NCI-H2196 (cell line): ENCODE data around the gene DLST.

ENCODE experiments used
- DNase-seq: peaks from one replicate; lab custom pipeline; 2025; ENCODE audit not compliant: unreplicated experiment; lab: John Stamatoyannopoulos, UW

Gene DLST

DNA sequence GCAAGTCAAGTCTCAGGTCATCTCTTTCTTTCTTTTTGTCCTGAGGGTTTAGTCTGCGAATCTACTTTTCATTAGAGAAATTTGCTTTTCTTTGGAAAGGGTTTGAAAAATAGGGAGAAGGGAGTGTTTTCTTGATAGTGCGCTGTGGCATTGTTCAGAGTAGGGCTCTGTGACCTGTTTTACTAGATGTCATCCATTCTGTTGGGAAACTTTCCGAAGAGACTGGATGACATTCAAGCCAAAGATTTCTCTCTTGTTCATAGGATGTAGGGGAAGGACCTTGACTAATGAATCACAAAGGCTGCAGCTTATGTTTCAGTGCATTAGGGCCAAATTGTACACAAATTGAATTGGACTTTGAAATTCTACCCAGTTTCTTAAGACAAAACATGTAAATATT, 14.7 kb downstream of the DLST start:
- no peak for DNase-seq

DNA sequence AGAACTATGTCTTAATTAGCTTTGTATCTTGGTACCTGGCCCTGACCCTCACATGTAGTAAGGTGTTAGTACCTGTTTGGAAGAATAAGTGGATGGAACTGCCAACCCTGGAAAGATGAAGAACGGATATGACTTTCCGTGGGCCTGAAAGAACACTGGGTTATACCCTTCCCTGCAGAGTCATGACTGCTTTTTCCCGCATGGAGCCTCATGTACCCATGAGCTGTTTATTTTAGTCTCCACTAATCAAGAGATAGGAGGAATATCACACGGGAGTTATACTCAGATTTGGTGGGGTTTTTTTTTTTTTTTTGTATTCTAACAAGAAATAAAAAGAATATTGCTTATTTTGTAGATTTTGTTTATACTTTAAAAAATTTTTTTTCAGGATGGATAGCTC, 15.9 kb downstream of the DLST start:
- DNase-seq: no peak

DNA sequence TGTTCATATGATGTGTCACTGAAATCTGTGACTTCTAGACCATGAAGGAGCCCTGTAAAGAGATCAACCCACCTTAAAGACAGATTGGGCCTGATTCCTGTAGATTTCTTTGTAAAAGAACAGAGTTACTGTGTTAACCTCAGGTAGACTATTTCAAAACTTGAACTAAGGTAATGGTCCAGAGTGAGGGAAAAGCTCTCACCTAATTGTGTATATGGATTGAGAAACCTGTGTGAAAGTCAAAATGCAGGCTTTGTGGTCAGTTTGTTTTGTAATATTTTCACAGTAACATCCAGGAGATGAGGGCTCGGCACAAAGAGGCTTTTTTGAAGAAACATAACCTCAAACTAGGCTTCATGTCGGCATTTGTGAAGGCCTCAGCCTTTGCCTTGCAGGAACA, 16.4 kb downstream of the DLST start:
- no peak for DNase-seq

GRCh38 chr14:74898694-74899093, 17.0 kb downstream of the DLST start:
- no peak for DNase-seq

GRCh38 chr14:74902941-74903705, 21.4 kb downstream of the DLST start:
- no peak for DNase-seq

- DNase-seq: no peak
Measured at GRCh38 chr14:74904635-74905503, 23.2 kb downstream of the DLST start.

DNA sequence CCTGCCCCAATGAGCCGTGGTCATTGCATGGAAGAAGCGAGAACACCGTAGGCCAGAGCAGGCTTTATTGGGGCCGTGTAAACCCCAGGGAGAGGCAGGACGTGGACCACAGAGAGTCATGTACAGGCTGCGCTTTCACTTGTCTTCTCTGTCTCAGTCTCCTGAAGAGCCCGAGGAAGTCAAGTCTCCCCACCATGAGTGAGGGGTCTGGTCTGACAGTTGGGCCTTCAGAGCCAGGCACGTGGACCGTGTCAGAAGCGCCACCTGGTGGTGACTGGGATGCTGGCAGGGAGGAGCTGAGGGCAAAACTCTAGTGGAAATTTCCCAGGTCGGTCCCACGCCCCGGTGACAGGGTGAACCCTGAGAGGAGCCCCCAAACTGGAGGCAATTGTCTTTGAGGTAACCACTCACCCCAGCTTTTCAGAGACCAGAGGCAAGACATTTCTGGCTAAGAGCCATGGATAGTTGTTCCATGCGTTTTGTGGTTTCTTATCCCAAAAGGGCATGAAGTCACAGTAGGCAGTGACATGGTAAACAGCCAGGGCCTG, 24.0 kb downstream of the DLST start:
- peak; percentile 72 for DNase-seq

GRCh38 chr14:74906925-74907521, 25.3 kb downstream of the DLST start:
- no peak for DNase-seq

DNA sequence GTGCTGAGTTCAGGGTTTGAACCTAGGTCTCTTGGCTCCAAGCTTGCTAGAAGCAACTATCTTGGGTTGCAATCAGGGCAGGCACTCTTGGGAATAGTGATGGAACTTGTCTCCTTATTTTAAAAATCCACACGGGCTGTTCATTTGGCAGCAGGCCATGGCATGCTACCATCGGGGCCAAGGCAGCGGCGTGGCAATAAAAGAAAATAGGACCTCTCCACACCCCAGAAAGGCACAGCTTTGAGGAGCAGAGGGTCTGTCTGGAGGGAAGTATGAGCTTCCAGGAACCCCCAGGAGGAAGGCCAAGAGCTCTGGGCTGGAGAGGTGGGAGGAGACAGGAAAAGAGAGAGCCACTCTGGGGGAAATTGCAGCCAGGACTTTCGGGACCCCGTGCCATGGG, 26.0 kb downstream of the DLST start:
- DNase-seq: no peak

DNA sequence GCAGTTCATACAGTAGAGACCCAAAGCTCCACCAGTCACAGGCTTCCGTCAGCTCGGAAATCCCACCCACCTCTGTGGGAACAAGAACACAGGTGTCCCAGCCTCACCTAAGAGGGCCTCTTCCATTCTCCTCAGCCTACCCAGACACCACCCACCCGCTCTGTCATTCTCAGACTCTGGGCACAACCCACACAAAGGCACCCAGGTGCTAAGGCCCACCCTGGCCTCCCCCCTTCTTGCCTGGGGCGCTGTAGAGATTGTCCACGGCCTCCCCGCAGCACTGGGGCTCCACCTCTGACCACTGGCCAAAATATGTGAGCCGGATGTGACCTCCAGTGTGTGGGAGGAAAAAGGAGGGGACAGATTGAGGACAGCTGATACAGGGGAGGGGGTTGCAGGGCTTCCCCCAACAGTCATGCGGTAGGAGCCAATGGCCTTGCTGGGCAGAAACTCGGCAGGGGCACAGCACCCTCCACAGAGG, 27.2 kb downstream of the DLST start:
- no peak for DNase-seq

DNA sequence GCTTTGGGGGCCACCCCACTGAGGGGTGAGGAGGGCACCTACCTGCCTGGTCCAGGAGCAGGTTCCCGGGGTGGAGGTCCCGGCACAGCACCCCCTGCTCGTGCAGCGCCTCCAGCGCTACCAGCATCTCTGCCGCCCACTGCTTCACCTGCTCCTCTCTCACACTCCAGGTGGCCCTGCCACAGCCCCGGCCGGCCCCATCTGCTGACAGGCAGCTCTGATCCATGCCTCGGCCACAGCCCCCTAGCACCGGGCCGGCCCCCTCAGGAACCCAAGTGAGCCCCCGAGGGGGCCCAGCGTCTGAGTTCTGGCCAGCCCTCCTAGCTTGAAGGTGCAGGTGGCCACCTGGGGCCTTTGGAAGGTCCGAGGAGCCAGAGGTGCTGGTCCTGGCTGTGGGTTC, 27.8 kb downstream of the DLST start:
- DNase-seq: no peak

- no peak for DNase-seq
Measured at GRCh38 chr14:74909911-74910310, 28.2 kb downstream of the DLST start.

- no peak for DNase-seq
Measured at GRCh38 chr14:74910556-74910955, 28.8 kb downstream of the DLST start.

- no peak for DNase-seq
Measured at GRCh38 chr14:74911221-74911620, 29.5 kb downstream of the DLST start.

GRCh38 chr14:74911704-74912103, 30.0 kb downstream of the DLST start:
- DNase-seq: no peak

DNA sequence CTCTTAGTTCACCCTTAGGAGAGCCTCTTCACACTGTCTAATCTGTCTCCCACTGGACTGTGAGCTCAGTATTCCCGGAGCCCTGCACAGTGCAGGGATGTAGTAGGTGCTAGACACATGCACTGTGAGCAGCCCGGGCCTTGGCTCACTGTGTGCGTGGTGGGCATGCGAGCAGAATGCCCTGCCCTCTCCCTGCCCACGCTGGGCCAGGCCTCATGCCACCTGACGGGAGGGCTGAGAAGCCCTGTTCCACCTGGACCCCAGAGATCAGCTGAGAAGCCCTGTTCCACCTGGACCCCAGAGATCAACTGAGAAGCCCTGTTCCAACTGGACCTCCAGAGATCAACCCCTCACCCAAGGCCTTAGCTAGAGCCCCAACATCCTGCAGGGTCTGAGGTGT, 30.4 kb downstream of the DLST start:
- no peak for DNase-seq

DNA sequence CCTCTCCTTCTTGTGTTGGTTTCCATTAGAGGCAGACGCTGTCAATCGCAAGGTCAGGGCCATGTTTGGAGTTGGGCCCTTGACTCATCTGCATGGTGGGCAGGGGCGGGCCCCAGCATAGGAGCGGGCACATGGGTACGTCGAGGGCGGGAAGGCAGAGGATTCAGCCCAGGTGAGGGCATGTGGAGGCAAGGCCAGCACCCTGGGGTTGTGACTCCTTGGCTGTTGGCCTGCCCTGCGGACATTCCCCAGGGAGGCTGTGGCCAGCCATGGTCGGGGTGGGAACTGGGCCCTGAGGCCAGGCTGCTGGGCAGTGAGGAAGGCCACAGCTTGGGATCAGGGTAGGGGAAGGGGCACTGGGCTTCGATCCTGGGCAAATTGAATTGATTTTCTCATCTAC, 31.1 kb downstream of the DLST start:
- no peak for DNase-seq

- DNase-seq: no peak
Measured at GRCh38 chr14:74913393-74913910, 31.7 kb downstream of the DLST start.

- DNase-seq: peak; percentile 64
Measured at GRCh38 chr14:74913986-74914573, 32.4 kb downstream of the DLST start.

DNA sequence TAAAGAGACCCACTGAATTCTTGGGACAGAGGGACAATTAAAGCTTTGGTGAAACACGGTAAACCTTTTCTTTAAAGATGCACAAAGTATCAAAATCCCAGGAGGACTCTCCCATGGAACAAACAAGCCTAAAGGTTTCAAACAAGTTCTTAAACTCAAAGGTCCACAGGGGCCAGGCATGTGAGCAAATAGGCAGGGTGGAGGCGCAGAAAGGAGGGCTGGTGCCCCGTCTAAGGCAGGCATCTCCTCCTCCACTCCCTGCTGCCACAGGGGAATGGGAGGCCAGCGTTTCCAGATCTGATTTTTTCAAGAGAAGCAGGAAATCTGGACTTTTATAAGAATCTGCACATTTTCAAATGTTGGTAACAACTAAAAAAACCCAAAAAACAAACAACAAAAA, 33.7 kb downstream of the DLST start:
- DNase-seq: no peak

GRCh38 chr14:74915826-74916225, 34.1 kb downstream of the DLST start:
- no peak for DNase-seq
